ENCODE results near the gene PICALM. TPM values are rescaled to one million over a fixed set of nuclear protein-coding genes. Genes with fewer than 3 reads are reported as not detected.

PICALM gene
- total and polyA plus RNA-seq, 10 of the 15 experiments (the other 5 are each of a cell fraction or from before 2014, with no cell fraction given): 4.3 to 150 (median 41.8) TPM

DNA sequence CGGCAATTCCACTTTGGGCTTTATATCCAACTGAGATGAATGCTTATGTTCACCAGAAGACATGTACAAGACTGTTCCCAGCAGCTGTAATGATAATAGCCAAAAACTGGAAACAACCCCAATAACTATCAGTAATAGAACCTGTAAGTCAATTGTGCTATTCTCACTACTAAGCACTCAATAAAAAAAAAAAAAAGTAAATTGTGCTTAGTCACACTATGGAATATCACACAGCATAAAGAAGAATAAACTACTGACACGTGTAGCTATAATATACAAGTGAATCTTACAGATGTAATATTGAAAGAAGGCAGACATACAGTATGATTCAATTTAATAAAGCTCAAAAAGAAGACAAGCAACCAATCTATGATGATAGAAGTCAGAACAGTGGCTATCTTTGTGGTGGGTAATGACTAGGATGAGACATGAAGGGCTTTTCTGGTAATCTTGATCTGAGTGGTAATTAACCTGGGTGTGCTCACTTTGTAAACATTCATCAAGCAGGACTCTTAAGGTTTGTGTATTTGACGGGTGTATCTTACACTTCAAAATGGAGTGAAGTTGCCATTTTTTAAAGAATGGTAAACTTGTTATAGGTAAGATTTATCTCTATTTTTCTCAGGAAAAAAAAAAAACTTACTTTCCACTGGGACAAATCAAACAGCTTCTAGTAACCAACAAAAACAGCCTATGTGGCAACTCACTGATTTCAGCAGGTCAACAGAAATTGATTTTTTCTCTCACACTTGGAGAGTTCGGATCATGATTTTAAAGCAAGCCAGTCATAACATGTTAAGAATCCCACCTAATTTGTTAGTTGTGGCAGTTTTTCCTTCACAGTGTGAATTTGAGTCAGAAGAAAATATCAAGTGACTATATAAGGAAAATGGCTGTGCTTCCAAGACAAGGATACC lies 129.5 kb downstream of the PICALM start:
- Histone ChIP-seq H3K4me2 (ENCODE audit: control insufficient read depth, insufficient read depth) (no peak overlapping the region), H3K27me3 (replicated peaks in 1 of 2; ENCODE audit: control insufficient read depth in 2 of 2, insufficient read depth in 2 of 2, low read length in 1 of 2) (no peaks in the 10 kb centered on the region), H3K9me3 (replicated peaks; ENCODE audit: control insufficient read depth, insufficient read depth, low read length) (no peaks in the 10 kb centered on the region; the same call in 2 of the 3 replicates), H3K27ac (ENCODE audit: control insufficient read depth, insufficient read depth) (no peak overlapping the region), H2AFZ (ENCODE audit: control insufficient read depth, low read depth, low read length) (no peak overlapping the region), H3K36me3 (ENCODE audit: control insufficient read depth in 2 of 2, insufficient read depth in 2 of 2, low read length in 1 of 2) (no peaks in the 10 kb centered on the region; a peak in 1 of 4 replicates), H3K79me2 (ENCODE audit: control insufficient read depth, insufficient read depth, low read length) (no peaks in the 10 kb centered on the region), H3K4me1 (ENCODE audit: control insufficient read depth, insufficient read depth, low read length) (no peaks in the 10 kb centered on the region), H3K9ac (ENCODE audit: control insufficient read depth, insufficient read depth, low read length) (no peak overlapping the region), H4K20me1 (ENCODE audit: control insufficient read depth, insufficient read depth) (no peaks in the 10 kb centered on the region), H3K4me3 (no peak overlapping the region)
- ChIA-PET RAD21 (ENCODE audit: unreplicated experiment) (no interaction called here), POLR2A (interaction anchor here (0.6 kb wide), 1 partner anchor 138 kb away, joined by 5 read pairs; no protein-coding TSS in a partner anchor), CTCF (interaction anchor here (0.6 to 1.6 kb wide), 5 partner anchors 9 to 503 kb away, joined by 3 to 4 read pairs (median 3); no protein-coding TSS in a partner anchor), SMC1A (ENCODE audit: uncharacterized antibody, unreplicated experiment) (interaction anchor here (0.6 to 0.8 kb wide), 3 partner anchors 266 to 931 kb away, joined by 3 to 4 read pairs (median 3); no protein-coding TSS in a partner anchor)
- in situ Hi-C loops (cut with MboI) (no loop called here), intact Hi-C loops (cut with micrococcal nuclease; ENCODE audit: unreplicated experiment) (loop anchor here (5.0 to 10.0 kb wide), 3 partner anchors 345 to 478 kb away; no protein-coding TSS in a partner anchor)
- DNase-seq (ENCODE audit: low read depth, low spot score) (no peak), ATAC-seq (peak; percentile 33; the same call in 2 of the 3 replicates), FAIRE-seq (no peak)
- WGBS (ENCODE audit: insufficient coverage, insufficient replicate concordance, low lambda C conversion rate, missing lambda C conversion rate): 67% methylated on average over 4 of the region's 4 CpGs
- no TSS peak for BruUV-seq (replicated peaks)
- TF ChIP-seq ZZZ3 (IDR thresholded peaks at IDR 0.05; ENCODE audit: control insufficient read depth, insufficient read length, low read depth): no peak
- no peak for TF ChIP-seq MYB (IDR thresholded peaks at IDR 0.05; ENCODE audit: borderline replicate concordance, low read depth, low read length)
- TF ChIP-seq CTCF (IDR thresholded peaks at IDR 0.05 in 2 of 3, conservative IDR thresholded peaks at IDR 0.05 in 1 of 3; ENCODE audit: control insufficient read depth in 2 of 3, extremely low read depth in 1 of 3, insufficient read depth in 1 of 3, low read depth in 3 of 3, low read length in 3 of 3): no peak
- TF ChIP-seq, protein P1, sequence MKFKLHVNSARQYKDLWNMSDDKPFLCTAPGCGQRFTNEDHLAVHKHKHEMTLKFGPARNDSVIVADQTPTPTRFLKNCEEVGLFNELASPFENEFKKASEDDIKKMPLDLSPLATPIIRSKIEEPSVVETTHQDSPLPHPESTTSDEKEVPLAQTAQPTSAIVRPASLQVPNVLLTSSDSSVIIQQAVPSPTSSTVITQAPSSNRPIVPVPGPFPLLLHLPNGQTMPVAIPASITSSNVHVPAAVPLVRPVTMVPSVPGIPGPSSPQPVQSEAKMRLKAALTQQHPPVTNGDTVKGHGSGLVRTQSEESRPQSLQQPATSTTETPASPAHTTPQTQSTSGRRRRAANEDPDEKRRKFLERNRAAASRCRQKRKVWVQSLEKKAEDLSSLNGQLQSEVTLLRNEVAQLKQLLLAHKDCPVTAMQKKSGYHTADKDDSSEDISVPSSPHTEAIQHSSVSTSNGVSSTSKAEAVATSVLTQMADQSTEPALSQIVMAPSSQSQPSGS (IDR thresholded peaks at IDR 0.05; ENCODE audit: low read length): no peak
- no peak for TF ChIP-seq JUND (IDR thresholded peaks at IDR 0.05; ENCODE audit: low read depth, low read length)
- no peak for TF ChIP-seq POLR2A (IDR thresholded peaks at IDR 0.05; ENCODE audit: low read depth, low read length)
- no peak for TF ChIP-seq RELA (IDR thresholded peaks at IDR 0.05; ENCODE audit: borderline replicate concordance, partially characterized antibody)
- no peak for TF ChIP-seq RFX5 (IDR thresholded peaks at IDR 0.05; ENCODE audit: low read depth, low read length)
- TF ChIP-seq HSF1 (IDR thresholded peaks at IDR 0.05; ENCODE audit: low read depth, low read length): no peak
- TF ChIP-seq REST (IDR thresholded peaks at IDR 0.05; ENCODE audit: low read depth, low read length): no peak
- TF ChIP-seq TCF3 (IDR thresholded peaks at IDR 0.05; ENCODE audit: borderline replicate concordance, insufficient read depth, low read depth, low read length): no peak
- no peak for TF ChIP-seq SMAD1 (IDR thresholded peaks at IDR 0.05; ENCODE audit: low read depth, partially characterized antibody)
- TF ChIP-seq CHD4 (IDR thresholded peaks at IDR 0.05): no peak

All from GM12878 (cell line).